Measurements from ENCODE around the gene BCAN. TPM values are rescaled to one million over a fixed set of nuclear protein-coding genes. Genes with fewer than 3 reads are reported as not detected.
A peak's percentile ranks its signal among the peaks of the same experiment; 100 is the strongest.

BCAN gene
- polyA plus RNA-seq, 2 of the 4 experiments (the other 2 are of a cell fraction), result not detected

DNA sequence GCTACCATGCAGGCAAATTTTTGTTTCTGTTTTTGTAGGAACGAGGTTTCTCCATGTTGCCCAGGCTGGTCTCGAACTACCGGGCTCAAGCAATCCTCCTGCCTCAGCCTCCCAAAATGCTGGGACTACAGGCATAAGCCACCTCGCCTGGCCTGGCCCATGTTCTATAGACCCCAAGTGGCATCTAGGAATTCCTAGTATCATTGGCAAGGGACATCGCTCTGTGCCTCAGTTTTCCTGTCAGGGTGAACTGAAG lies 20.8 kb downstream of the BCAN start:
- no peak for ATAC-seq
- peaks cover 66% of the 10 kb centered on the region for H3K4me1 ChIP-seq
- 90% methylated on average over 5 of the region's 5 CpGs for WGBS (ENCODE audit: missing lambda C conversion rate)
- peak overlapping the region; percentile 56 to 97; a peak in 5 of 6 replicates for H3K27ac ChIP-seq
- ChIA-PET POLR2A (no interaction called here), CTCF (interaction anchor here (4.1 to 15.2 kb wide), 4 partner anchors 13 to 43 kb away, joined by 30 to 402 read pairs (median 220); partner anchors contain the start of genes CRABP2, HAPLN2 and NES)
- H3K4me3 ChIP-seq, result no peak overlapping the region
- TF ChIP-seq, protein P1, sequence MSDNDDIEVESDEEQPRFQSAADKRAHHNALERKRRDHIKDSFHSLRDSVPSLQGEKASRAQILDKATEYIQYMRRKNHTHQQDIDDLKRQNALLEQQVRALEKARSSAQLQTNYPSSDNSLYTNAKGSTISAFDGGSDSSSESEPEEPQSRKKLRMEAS (IDR thresholded peaks at IDR 0.05), result no peak
- DNase-seq (ENCODE audit: low read depth in 1 of 2, low spot score in 1 of 2), result no peak
- no peak overlapping the region for H3K4me2 ChIP-seq
- H3K9me3 ChIP-seq, result no peaks in the 10 kb centered on the region
- FAIRE-seq, result no peak

DNA sequence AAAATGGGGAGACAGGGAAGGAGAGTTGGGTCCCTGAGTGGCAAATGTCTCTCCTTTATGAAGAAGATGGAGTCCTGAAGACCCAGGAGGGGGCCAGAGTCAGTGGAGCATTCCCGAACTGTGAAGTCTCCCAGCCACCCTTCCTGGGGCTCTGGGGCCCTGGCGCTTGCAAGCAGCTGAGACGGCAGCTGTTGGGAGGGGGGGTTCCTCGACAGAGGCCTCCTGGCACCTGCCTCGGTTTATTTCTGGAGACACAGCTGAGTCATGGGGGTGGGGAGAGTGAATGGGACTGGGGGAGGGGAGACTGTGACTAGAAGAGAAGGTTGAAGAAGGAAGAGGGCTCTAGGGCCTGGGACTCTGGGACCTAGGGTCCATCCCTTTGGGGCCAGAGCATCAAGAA lies 21.3 kb downstream of the BCAN start:
- ATAC-seq, result no peak
- ChIA-PET POLR2A (no interaction called here), CTCF (interaction anchor here (4.1 to 15.2 kb wide), 4 partner anchors 13 to 43 kb away, joined by 30 to 402 read pairs (median 220); partner anchors contain the start of genes CRABP2, HAPLN2 and NES)
- peak overlapping the region; percentile 56 to 97 for H3K27ac ChIP-seq
- H3K4me2 ChIP-seq, result peak overlapping the region; percentile 34; the same call in 2 of the 3 replicates
- no peak for FAIRE-seq
- H3K9me3 ChIP-seq, result no peaks in the 10 kb centered on the region
- no peak overlapping the region for H3K4me3 ChIP-seq
- 91% methylated on average over 1 of the region's 5 CpGs for WGBS (ENCODE audit: missing lambda C conversion rate)
- DNase-seq (ENCODE audit: low read depth in 1 of 2, low spot score in 1 of 2), result no peak
- peaks cover 63% of the 10 kb centered on the region for H3K4me1 ChIP-seq
- TF ChIP-seq HEYL (CRISPR knock-in tag; IDR thresholded peaks at IDR 0.05) (no peak), POLR2A (IDR thresholded peaks at IDR 0.05; ENCODE audit: low read length) (no peak), EHMT2 (IDR thresholded peaks at IDR 0.05; ENCODE audit: low read depth) (no peak), FOSB (CRISPR knock-in tag; IDR thresholded peaks at IDR 0.05) (no peak), RARB (CRISPR knock-in tag; IDR thresholded peaks at IDR 0.05) (no peak), ZNF302 (CRISPR knock-in tag; IDR thresholded peaks at IDR 0.05) (no peak), TFCP2L1 (CRISPR knock-in tag; IDR thresholded peaks at IDR 0.05) (no peak), ZFP36 (IDR thresholded peaks at IDR 0.05; ENCODE audit: borderline replicate concordance, partially characterized antibody) (no peak), FOSL2 (IDR thresholded peaks at IDR 0.05) (no peak), FOSL2 (CRISPR knock-in tag; IDR thresholded peaks at IDR 0.05) (no peak), TP53 (CRISPR knock-in tag; IDR thresholded peaks at IDR 0.05) (no peak), BHLHE40 (IDR thresholded peaks at IDR 0.05; ENCODE audit: low read depth, low read length) (no peak), NPAS2 (CRISPR knock-in tag; IDR thresholded peaks at IDR 0.05; ENCODE audit: borderline replicate concordance) (no peak), JUNB (IDR thresholded peaks at IDR 0.05) (no peak), FOXS1 (CRISPR knock-in tag; IDR thresholded peaks at IDR 0.05) (no peak), CEBPB (IDR thresholded peaks at IDR 0.05) (no peak), CHD4 (IDR thresholded peaks at IDR 0.05; ENCODE audit: borderline replicate concordance) (no peak), RAD21 (conservative IDR thresholded peaks at IDR 0.05 in 1 of 2, IDR thresholded peaks at IDR 0.05 in 1 of 2) (no peak)
- TF ChIP-seq, protein P2, sequence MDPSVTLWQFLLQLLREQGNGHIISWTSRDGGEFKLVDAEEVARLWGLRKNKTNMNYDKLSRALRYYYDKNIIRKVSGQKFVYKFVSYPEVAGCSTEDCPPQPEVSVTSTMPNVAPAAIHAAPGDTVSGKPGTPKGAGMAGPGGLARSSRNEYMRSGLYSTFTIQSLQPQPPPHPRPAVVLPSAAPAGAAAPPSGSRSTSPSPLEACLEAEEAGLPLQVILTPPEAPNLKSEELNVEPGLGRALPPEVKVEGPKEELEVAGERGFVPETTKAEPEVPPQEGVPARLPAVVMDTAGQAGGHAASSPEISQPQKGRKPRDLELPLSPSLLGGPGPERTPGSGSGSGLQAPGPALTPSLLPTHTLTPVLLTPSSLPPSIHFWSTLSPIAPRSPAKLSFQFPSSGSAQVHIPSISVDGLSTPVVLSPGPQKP (IDR thresholded peaks at IDR 0.05; ENCODE audit: low read depth, low read length), result no peak
- TF ChIP-seq, protein P3, sequence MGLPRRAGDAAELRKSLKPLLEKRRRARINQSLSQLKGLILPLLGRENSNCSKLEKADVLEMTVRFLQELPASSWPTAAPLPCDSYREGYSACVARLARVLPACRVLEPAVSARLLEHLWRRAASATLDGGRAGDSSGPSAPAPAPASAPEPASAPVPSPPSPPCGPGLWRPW (IDR thresholded peaks at IDR 0.05), result no peak
- TF ChIP-seq, protein P4, sequence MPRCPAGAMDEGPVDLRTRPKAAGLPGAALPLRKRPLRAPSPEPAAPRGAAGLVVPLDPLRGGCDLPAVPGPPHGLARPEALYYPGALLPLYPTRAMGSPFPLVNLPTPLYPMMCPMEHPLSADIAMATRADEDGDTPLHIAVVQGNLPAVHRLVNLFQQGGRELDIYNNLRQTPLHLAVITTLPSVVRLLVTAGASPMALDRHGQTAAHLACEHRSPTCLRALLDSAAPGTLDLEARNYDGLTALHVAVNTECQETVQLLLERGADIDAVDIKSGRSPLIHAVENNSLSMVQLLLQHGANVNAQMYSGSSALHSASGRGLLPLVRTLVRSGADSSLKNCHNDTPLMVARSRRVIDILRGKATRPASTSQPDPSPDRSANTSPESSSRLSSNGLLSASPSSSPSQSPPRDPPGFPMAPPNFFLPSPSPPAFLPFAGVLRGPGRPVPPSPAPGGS (IDR thresholded peaks at IDR 0.05), result no peak

DNA sequence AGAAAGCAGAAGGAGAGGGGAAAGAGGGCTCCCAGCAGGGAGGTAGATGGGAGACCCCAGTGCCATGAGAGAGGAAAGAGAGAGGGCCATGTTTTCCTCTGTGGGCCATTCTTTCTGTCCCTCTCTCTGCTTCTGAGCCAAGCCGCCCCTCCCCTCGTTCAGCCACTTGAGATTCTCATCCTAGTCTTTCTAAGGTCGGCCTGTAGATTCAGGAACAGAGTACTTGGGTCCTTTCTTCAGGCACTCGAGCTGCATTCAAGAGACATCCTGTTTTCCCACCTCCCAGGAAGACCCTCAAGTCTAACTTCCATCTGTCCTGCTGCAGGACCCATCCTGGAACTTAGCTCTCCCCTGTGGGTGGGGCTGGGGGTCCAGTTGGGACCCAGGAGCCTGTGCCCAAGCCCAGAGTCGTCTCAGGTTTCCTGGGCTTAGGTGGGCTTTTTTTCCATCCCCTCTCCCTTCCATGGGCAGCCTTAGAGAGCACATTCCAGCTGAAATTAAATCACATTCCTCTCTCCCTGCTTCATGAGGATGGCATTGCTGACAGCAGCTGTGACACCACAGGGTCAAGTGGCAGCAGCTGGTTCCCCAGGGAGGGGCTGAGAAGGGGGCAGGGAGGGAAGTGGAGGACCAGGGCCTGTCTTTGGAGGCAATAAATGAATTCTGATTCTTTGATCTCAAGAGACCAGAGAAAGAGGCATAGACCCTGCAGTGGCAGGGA lies 22.3 kb downstream of the BCAN start:
- H3K9me3 ChIP-seq, result no peaks in the 10 kb centered on the region
- no peak overlapping the region for H3K4me3 ChIP-seq
- H3K27ac ChIP-seq, result peak overlapping the region; percentile 58 to 97
- 68% methylated on average over 5 of the region's 5 CpGs for WGBS (ENCODE audit: missing lambda C conversion rate)
- DNase-seq (ENCODE audit: low read depth in 1 of 2, low spot score in 1 of 2), result no peak
- POLR2A ChIA-PET, result no interaction called here
- TF ChIP-seq SMC3 (IDR thresholded peaks at IDR 0.05), result no peak
- TF ChIP-seq HOXB5 (CRISPR knock-in tag; IDR thresholded peaks at IDR 0.05), result no peak
- TF ChIP-seq ESRRA (IDR thresholded peaks at IDR 0.05; ENCODE audit: borderline replicate concordance, low read length), result no peak
- TF ChIP-seq RCOR1 (IDR thresholded peaks at IDR 0.05; ENCODE audit: low read depth, low read length), result no peak
- TF ChIP-seq TP53 (CRISPR knock-in tag; IDR thresholded peaks at IDR 0.05), result no peak
- TF ChIP-seq HOXA7 (CRISPR knock-in tag; IDR thresholded peaks at IDR 0.05), result no peak
- no peak for TF ChIP-seq FOSL2 (IDR thresholded peaks at IDR 0.05)
- TF ChIP-seq FOSL2 (CRISPR knock-in tag; IDR thresholded peaks at IDR 0.05), result no peak
- TF ChIP-seq CHD2 (IDR thresholded peaks at IDR 0.05; ENCODE audit: low read length, partially characterized antibody), result no peak
- TF ChIP-seq, protein P5, sequence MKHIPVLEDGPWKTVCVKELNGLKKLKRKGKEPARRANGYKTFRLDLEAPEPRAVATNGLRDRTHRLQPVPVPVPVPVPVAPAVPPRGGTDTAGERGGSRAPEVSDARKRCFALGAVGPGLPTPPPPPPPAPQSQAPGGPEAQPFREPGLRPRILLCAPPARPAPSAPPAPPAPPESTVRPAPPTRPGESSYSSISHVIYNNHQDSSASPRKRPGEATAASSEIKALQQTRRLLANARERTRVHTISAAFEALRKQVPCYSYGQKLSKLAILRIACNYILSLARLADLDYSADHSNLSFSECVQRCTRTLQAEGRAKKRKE (CRISPR knock-in tag; IDR thresholded peaks at IDR 0.05; ENCODE audit: low read depth), result no peak
- no peak for TF ChIP-seq FOSB (CRISPR knock-in tag; IDR thresholded peaks at IDR 0.05)
- no peak for TF ChIP-seq RAD21 (conservative IDR thresholded peaks at IDR 0.05 in 1 of 2, IDR thresholded peaks at IDR 0.05 in 1 of 2)
- peaks cover 56% of the 10 kb centered on the region for H3K4me1 ChIP-seq
- no peak for FAIRE-seq
- ATAC-seq, result no peak
- CTCF ChIA-PET, result interaction anchor here (0.6 to 15.2 kb wide), 11 partner anchors 12 to 706 kb away, joined by 3 to 402 read pairs (median 4); partner anchors contain the start of genes CRABP2, HAPLN2 and NES
- peak overlapping the region; percentile 54 for H3K4me2 ChIP-seq

Data from A549 (cell line).